WTC11 (cell line): ENCODE measurements around the gene SHF.

Experiments
- ETV6 ChIP-seq: sonication (generic); formaldehyde crosslinking; IDR thresholded peaks from 2 replicates; pipeline ENCODE4 v1.8.1; 2022; ENCODE audit warnings: mild to moderate bottlenecking, missing genetic modification reagents
- FOXP4 ChIP-seq: sonication (generic); formaldehyde crosslinking; IDR thresholded peaks from 2 replicates; pipeline ENCODE4 v1.8.0; 2022; ENCODE audit warnings: mild to moderate bottlenecking, missing genetic modification reagents
- MAX ChIP-seq: sonication (generic); formaldehyde crosslinking; IDR thresholded peaks from 2 replicates; pipeline ENCODE4 v1.8.0; 2022; ENCODE audit warnings: mild to moderate bottlenecking, missing genetic modification reagents
- NR1H2 ChIP-seq: sonication (generic); formaldehyde crosslinking; IDR thresholded peaks from 2 replicates; pipeline ENCODE4 v1.9.0; 2021; ENCODE audit warnings: mild to moderate bottlenecking, moderate library complexity, missing genetic modification reagents
- TF ChIP-seq, protein P1 (sequence below): fragments of 200-600 bp; IDR thresholded peaks from 2 replicates; pipeline ENCODE4 v1.8.0; 2022; ENCODE audit warnings: antibody characterized with exemption

DNA sequence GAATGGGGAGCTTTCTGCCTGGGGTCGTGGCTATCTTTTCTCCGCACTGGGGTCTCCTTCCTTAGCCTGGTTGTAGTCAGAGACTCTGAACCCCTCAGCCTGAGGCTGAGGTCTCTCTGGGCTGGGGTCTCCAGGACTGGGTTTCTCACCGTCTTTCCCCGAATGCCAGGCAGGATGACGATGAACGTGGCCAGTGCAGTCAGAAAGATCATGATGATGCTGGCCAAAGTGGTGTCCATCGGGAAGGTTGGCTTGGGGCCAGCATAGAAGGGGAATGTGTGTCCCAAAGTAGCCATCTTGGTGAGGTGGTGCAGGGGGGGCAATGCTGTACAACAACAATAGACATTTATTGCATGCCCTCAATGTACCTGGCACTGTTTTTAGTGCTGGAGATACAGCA is 65.0 kb downstream of the SHF start:
- TF ChIP-seq, protein P1, sequence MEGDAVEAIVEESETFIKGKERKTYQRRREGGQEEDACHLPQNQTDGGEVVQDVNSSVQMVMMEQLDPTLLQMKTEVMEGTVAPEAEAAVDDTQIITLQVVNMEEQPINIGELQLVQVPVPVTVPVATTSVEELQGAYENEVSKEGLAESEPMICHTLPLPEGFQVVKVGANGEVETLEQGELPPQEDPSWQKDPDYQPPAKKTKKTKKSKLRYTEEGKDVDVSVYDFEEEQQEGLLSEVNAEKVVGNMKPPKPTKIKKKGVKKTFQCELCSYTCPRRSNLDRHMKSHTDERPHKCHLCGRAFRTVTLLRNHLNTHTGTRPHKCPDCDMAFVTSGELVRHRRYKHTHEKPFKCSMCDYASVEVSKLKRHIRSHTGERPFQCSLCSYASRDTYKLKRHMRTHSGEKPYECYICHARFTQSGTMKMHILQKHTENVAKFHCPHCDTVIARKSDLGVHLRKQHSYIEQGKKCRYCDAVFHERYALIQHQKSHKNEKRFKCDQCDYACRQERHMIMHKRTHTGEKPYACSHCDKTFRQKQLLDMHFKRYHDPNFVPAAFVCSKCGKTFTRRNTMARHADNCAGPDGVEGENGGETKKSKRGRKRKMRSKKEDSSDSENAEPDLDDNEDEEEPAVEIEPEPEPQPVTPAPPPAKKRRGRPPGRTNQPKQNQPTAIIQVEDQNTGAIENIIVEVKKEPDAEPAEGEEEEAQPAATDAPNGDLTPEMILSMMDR, result no peak
- TF ChIP-seq MAX (CRISPR knock-in tag) (no peak), FOXP4 (no peak), NR1H2 (CRISPR knock-in tag) (no peak), ETV6 (CRISPR knock-in tag) (no peak)
